Choroid plexus epithelial cell (primary cell): ENCODE results near the gene POC1A.

Experiments
- DNase-seq: peaks from one replicate; pipeline ENCODE4 v3.0.0-alpha.2; 2010; ENCODE audit warnings: low read depth
- H3K4me3 ChIP-seq: 2 replicates; pipeline ENCODE4 v1.5.1; 2011; ENCODE audit warnings: low read depth, mild to moderate bottlenecking, control low read depth, low read length, moderate library complexity
- CTCF ChIP-seq: conservative IDR thresholded peaks from 2 replicates; pipeline ENCODE4 v1.5.1; 2011; ENCODE audit warnings: low read depth, mild to moderate bottlenecking, control low read depth, inconsistent platforms, low read length, moderate library complexity

The POC1A gene

GRCh38 chr3:52061121-52061910 is 92.9 kb downstream of the POC1A start:
- TF ChIP-seq CTCF = no peak
- H3K4me3 ChIP-seq = no peak overlapping the region
- no peak for DNase-seq

- H3K4me3 ChIP-seq = no peak overlapping the region
- no peak for DNase-seq
- TF ChIP-seq CTCF = no peak
Observed at GRCh38 chr3:52059781-52060180, 94.4 kb downstream of the POC1A start.

DNA sequence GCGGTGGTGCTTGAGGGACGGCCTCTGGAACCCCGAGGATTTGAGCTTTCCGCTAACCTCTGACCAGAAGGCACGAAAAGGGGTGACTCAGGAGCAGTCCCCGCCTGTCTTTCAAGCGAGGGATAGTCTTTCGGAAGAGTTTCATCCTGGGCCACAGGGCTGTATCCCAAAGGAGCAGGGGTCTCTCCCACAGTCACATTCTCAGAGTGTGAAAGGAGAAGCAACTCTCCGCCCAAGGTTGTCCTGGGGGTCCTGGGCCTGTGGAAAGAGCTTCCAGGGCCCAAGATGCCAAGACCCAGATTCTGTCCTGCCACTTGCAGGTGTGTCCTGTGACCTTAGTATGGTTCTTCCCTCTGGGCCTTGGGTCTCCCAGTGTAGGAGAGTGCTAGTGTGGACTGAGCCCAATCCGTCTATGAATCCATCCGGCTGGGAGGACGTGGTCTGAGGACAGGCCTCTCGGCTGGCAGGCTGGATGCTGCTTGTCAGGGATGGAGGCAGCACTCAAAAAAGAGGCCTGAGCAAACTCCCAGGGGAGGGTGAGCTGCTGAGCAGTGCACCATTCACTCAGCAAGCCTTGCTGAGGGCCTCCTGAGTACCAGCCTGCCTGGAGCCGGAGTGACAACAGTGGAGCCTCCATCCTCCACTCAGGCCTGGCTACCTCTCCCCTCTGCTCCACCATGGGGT is 96.3 kb downstream of the POC1A start:
- TF ChIP-seq CTCF = no peak
- no peak for DNase-seq
- peak overlapping the region; percentile 64 for H3K4me3 ChIP-seq

DNA sequence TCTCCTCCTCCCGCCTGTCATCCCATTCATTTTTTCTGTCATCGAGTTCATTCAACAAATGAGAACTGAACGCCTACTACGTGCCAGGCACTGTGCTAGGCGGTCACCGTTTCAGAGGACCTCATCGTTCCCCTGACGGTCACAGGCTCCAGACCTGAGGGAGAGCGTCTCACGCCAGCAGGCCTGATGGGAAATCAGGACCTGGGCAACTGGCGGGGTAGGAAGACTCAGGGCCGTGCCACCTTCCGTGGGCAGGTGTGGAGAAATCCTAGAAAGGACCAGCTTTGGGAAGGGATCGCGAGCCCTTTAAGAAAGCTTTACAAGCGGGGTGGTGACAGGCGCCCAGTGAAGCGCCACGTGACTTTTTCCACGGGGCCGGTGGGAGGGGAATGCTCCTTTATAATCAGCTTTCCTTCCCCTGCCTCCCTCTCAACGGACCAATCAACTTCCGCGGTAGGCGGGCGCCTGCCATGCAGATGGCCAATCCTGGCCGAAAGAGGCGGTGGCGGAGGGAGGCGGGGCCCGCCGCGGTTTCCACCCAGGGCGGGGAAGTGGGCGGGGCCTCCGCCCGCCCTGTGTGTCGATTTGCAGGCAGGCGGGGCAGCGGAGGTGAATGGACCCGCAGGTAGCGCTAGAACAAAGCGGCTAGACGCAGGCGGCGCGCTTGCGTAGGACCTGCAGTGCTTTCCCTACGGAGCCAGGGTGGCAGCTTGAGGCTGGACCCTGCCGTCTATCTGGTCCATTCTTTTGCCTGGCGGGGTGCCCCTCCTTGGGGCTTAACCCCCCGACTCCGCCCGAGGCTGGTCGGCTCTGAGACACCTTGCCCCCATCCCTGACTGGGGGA is 97.0 kb downstream of the POC1A start:
- peak overlapping the region; percentile 81 for H3K4me3 ChIP-seq
- TF ChIP-seq CTCF = no peak
- DNase-seq = peak; percentile 99

- peak within 1 kb of the TSS; percentile 81 for H3K4me3 ChIP-seq
- no peak for TF ChIP-seq CTCF
- DNase-seq = peak; percentile 62
Observed at GRCh38 chr3:52056521-52056967, 97.7 kb downstream of the POC1A start, which contains the start of gene DUSP7. TSS of gene DUSP7 (minus strand) at chr3:52056571. CDS start at chr3:52056366, 205 bp downstream.

GRCh38 chr3:52055537-52056351 is 98.5 kb downstream of the POC1A start:
- peak; percentile 57 for DNase-seq
- peak; percentile 18 for TF ChIP-seq CTCF
- H3K4me3 ChIP-seq = peak overlapping the region; percentile 81
